Activated CD8-positive, alpha-beta memory T cell treated with anti-CD3 and anti-CD28 coated beads, Interleukin-2, amount 50 U/mL, for 1 hour (primary cell): ENCODE data around the gene MTHFD1L.
"Not testable (repeated sequence)": the region's sequence is repeated elsewhere in the genome, so short reads cannot be mapped to it uniquely, and the experiment has no call there.

Experiments
- DNase-seq: peaks from one replicate; pipeline ENCODE4 v3.0.0-alpha.2; 2020; ENCODE audit errors: extremely low read depth

MTHFD1L gene

GRCh38 chr6:151095538-151096254 lies 230.2 kb downstream of the MTHFD1L start:
- no peak for DNase-seq

GRCh38 chr6:151096255-151096612 lies 230.7 kb downstream of the MTHFD1L start:
- no peak for DNase-seq

- no peak for DNase-seq
These were observed 231.4 kb downstream of the MTHFD1L start for GRCh38 chr6:151096691-151097606.

- no peak for DNase-seq
These were observed 232.7 kb downstream of the MTHFD1L start for GRCh38 chr6:151098166-151098565.

GRCh38 chr6:151100326-151100725 lies 234.8 kb downstream of the MTHFD1L start:
- DNase-seq, result no peak

- no peak for DNase-seq
These were observed 235.8 kb downstream of the MTHFD1L start for GRCh38 chr6:151101161-151101815.

- no peak for DNase-seq
These were observed 236.6 kb downstream of the MTHFD1L start for GRCh38 chr6:151101816-151102694.

GRCh38 chr6:151103266-151103665 lies 237.8 kb downstream of the MTHFD1L start:
- no peak for DNase-seq

GRCh38 chr6:151107897-151108427 lies 242.5 kb downstream of the MTHFD1L start:
- DNase-seq, result no peak

GRCh38 chr6:151108548-151108947 lies 243.0 kb downstream of the MTHFD1L start:
- DNase-seq, result no peak

- DNase-seq, result no peak
These were observed 243.9 kb downstream of the MTHFD1L start for GRCh38 chr6:151109361-151109760.

- no peak for DNase-seq
These were observed 244.5 kb downstream of the MTHFD1L start for GRCh38 chr6:151109869-151110575.

GRCh38 chr6:151110576-151110905 lies 245.0 kb downstream of the MTHFD1L start:
- no peak for DNase-seq

- no peak for DNase-seq
These were observed 246.2 kb downstream of the MTHFD1L start for GRCh38 chr6:151111670-151112069.

GRCh38 chr6:151112130-151112529 lies 246.6 kb downstream of the MTHFD1L start:
- DNase-seq, result no peak

GRCh38 chr6:151112884-151113283 lies 247.4 kb downstream of the MTHFD1L start:
- not testable (repeated sequence) for DNase-seq

GRCh38 chr6:151113641-151114040 lies 248.1 kb downstream of the MTHFD1L start:
- DNase-seq, result no peak

- DNase-seq, result no peak
These were observed 253.1 kb downstream of the MTHFD1L start for GRCh38 chr6:151118461-151119123.

- no peak for DNase-seq
These were observed 254.5 kb downstream of the MTHFD1L start for GRCh38 chr6:151119823-151120524.

GRCh38 chr6:151121900-151122299 lies 256.4 kb downstream of the MTHFD1L start:
- no peak for DNase-seq
